HepG2 (cell line): ENCODE measurements around the gene UNC5B. TPM values are rescaled to one million over a fixed set of nuclear protein-coding genes. Genes with fewer than 3 reads are reported as not detected.

Experiments used
- ATAC-seq: fragments of 200-7000 bp; cut with Tn5 transposase; 3 replicates; pipeline ENCODE4 v1.9.1; 2020; ENCODE audit warnings: mild to moderate bottlenecking, moderate library complexity
- BruUV-seq: library from RNA; stranded (reverse); fragments of 400-500 nt; replicated peaks from 2 replicates; lab custom pipeline; 2021; lab: Mats Ljungman, UMichigan
- CTCF ChIA-PET: fragments of 300-600 bp; formaldehyde crosslinking; extraction: SDS; loops from one replicate; lab custom pipeline; 2021; ENCODE audit warnings: low total read pairs, inconsistent platforms, low intra/inter-chr PET ratio; lab: Yijun Ruan, JAX
- POLR2A ChIA-PET: fragments of 350-600 bp; sonication (Branson Sonifier 250); formaldehyde crosslinking; loops from one replicate; lab custom pipeline; 2020; ENCODE audit warnings: antibody characterized with exemption, inconsistent platforms; lab: Yijun Ruan, JAX
- DNase-seq: peaks from one replicate; pipeline ENCODE4 v3.0.0-alpha.2; 2015; ENCODE audit warnings: low spot score
- FAIRE-seq: peaks from 3 replicates; lab custom pipeline; 2011; peaks lifted over from hg19 to GRCh38; lab: Jason Lieb, UNC
- H2AFZ ChIP-seq: one replicate; pipeline ENCODE4 v1.6.1; 2011; ENCODE audit warnings: low read length, inconsistent platforms
- H3K27ac ChIP-seq: fragments of 300-600 bp; 3 replicates; pipeline ENCODE4 v1.8.0; 2011; ENCODE audit warnings: mixed run types, mild to moderate bottlenecking, mixed read lengths, low read length, inconsistent platforms; ENCODE audit not compliant: insufficient read depth; ENCODE audit errors: extremely low read length
- H3K27me3 ChIP-seq, 2 experiments: fragments of 200-600 bp in 1 of 2; 2 replicates in 1 of 2; 3 replicates in 1 of 2; pipeline versions ENCODE4 v1.6.0 to v1.8.0; 2011; ENCODE audit warnings: low read length in 2 of 2, mild to moderate bottlenecking in 2 of 2, moderate library complexity in 2 of 2, inconsistent platforms in 1 of 2; ENCODE audit not compliant: insufficient read depth in 2 of 2, control insufficient read depth in 1 of 2
- H3K36me3 ChIP-seq, 2 experiments: fragments of 200-600 bp in 1 of 2; replicated peaks in 1 of 2; 2 replicates in 1 of 2; 3 replicates in 1 of 2; pipeline versions ENCODE4 v1.5.1 to v1.8.0; 2011; ENCODE audit warnings: low read length in 2 of 2, inconsistent platforms in 1 of 2; ENCODE audit not compliant: insufficient read depth in 2 of 2, control insufficient read depth in 1 of 2
- H3K4me1 ChIP-seq: 2 replicates; pipeline ENCODE4 v1.5.1; 2012; ENCODE audit warnings: low read length, inconsistent platforms; ENCODE audit not compliant: insufficient read depth
- H3K4me2 ChIP-seq: 2 replicates; pipeline ENCODE4 v1.6.0; 2011; ENCODE audit warnings: low read depth, low read length, inconsistent platforms
- H3K4me3 ChIP-seq, 3 experiments: fragments of 200-600 bp in 1 of 3; sonication (generic), shearing (Covaris generic) in 1 of 3; replicated peaks in 1 of 3; 2 replicates each; pipeline ENCODE4 v1.5.1; 2011 to 2016; ENCODE audit warnings: low read length in 3 of 3, inconsistent platforms in 2 of 3, low read depth in 2 of 3, mild to moderate bottlenecking in 2 of 3, control low read depth in 1 of 3, mixed read lengths in 1 of 3; ENCODE audit not compliant: insufficient read depth in 1 of 3
- H3K79me2 ChIP-seq: one replicate; pipeline ENCODE4 v1.6.1; 2011; ENCODE audit warnings: low read length, inconsistent platforms; ENCODE audit not compliant: insufficient read depth
- H3K9ac ChIP-seq: 2 replicates; pipeline ENCODE4 v1.6.0; 2011; ENCODE audit warnings: mild to moderate bottlenecking, low read depth, low read length, inconsistent platforms; ENCODE audit not compliant: insufficient read depth
- H3K9me3 ChIP-seq: 2 replicates; pipeline ENCODE4 v1.5.1; 2012; ENCODE audit warnings: mild to moderate bottlenecking, low read length
- H4K20me1 ChIP-seq: 2 replicates; pipeline ENCODE4 v1.6.0; 2011; ENCODE audit warnings: inconsistent platforms, mild to moderate bottlenecking, low read length, moderate library complexity; ENCODE audit not compliant: insufficient read depth
- HOMEZ ChIP-seq: IDR thresholded peaks from 2 replicates; pipeline ENCODE4 v1.6.1; 2016; ENCODE audit warnings: low read depth
- REXO4 ChIP-seq: sonication (generic); formaldehyde crosslinking; IDR thresholded peaks from 2 replicates; pipeline ENCODE4 v1.8.0; 2022; ENCODE audit warnings: missing genetic modification reagents, mild to moderate bottlenecking, borderline replicate concordance
- SIN3A ChIP-seq: IDR thresholded peaks from 2 replicates; pipeline ENCODE4 v1.6.1; 2011; ENCODE audit warnings: low read depth, mild to moderate bottlenecking, control low read depth, low read length, borderline replicate concordance
- TAF1 ChIP-seq: sonication (generic); formaldehyde crosslinking; IDR thresholded peaks from 2 replicates; pipeline ENCODE4 v1.4.0; 2020; ENCODE audit warnings: missing genetic modification reagents
- ZFYVE20 ChIP-seq: sonication (generic); formaldehyde crosslinking; IDR thresholded peaks from 2 replicates; pipeline ENCODE4 v1.8.0; 2023; ENCODE audit warnings: low read depth, mild to moderate bottlenecking, moderate library complexity, missing genetic modification reagents, borderline replicate concordance
- ZNF513 ChIP-seq: sonication (generic); formaldehyde crosslinking; conservative IDR thresholded peaks from 2 replicates; pipeline ENCODE4 v1.5.0; 2020; ENCODE audit warnings: missing genetic modification reagents
- ZNF619 ChIP-seq: sonication (generic); formaldehyde crosslinking; IDR thresholded peaks from 2 replicates; pipeline ENCODE4 v1.4.0; 2020; ENCODE audit warnings: mild to moderate bottlenecking, missing genetic modification reagents
- WGBS: methylation state at CpG from one replicate; pipeline ENCODE4 v1.1.6; 2017; ENCODE audit warnings: low lambda C conversion rate; 5-methylcytosine and 5-hydroxymethylcytosine counted together
- in situ Hi-C: cut with HindIII; loops from 2 replicates; pipeline ENCODE4 v1.10.0; 2017; ENCODE audit warnings: low pct_unique_long_range_greater_than_20kb; ENCODE audit not compliant: extremely low pct_ligation_motif_present
- intact Hi-C: fragments of 100-400 bp; cut with micrococcal nuclease; formaldehyde crosslinking; loops from one replicate; pipeline ENCODE4 v1.10.0; 2022; ENCODE audit not compliant: unreplicated experiment
- polyA plus RNA-seq, 8 experiments: library from polyadenylated mRNA; depleted of rRNA in 3 of 8; stranded (reverse) in 7 of 8; unstranded in 1 of 8; fragments of >200 nt; fragmentation: Illumina TruSeq in 4 of 8; extraction: Trizol in 4 of 8; gene quantifications; 2 replicates each; pipeline versions ENCODE4 v1.2.1 to v1.2.3, GENCODE V29; 2011 to 2016; ENCODE audit warnings: low read depth in 4 of 8, missing spikeins in 1 of 8, mixed read lengths in 1 of 8; ENCODE audit not compliant: insufficient read depth in 1 of 8
- total RNA-seq, 5 experiments: library from RNA; depleted of rRNA; stranded (reverse); fragments of >200 nt; fragmentation: Illumina TruSeq; extraction: Trizol; gene quantifications; 2 replicates each; pipeline ENCODE4 v1.2.3, GENCODE V29; 2016; ENCODE audit warnings: low read depth in 1 of 5
- TF ChIP-seq, protein P1 (sequence below): sonication (generic); formaldehyde crosslinking; IDR thresholded peaks from 2 replicates; pipeline ENCODE4 v1.4.0; 2020; ENCODE audit warnings: missing genetic modification reagents

Gene UNC5B
- total and polyA plus RNA-seq, 2 of the 13 experiments (the other 11 are each of a cell fraction or from before 2014, with no cell fraction given), result 0.07 TPM

DNA sequence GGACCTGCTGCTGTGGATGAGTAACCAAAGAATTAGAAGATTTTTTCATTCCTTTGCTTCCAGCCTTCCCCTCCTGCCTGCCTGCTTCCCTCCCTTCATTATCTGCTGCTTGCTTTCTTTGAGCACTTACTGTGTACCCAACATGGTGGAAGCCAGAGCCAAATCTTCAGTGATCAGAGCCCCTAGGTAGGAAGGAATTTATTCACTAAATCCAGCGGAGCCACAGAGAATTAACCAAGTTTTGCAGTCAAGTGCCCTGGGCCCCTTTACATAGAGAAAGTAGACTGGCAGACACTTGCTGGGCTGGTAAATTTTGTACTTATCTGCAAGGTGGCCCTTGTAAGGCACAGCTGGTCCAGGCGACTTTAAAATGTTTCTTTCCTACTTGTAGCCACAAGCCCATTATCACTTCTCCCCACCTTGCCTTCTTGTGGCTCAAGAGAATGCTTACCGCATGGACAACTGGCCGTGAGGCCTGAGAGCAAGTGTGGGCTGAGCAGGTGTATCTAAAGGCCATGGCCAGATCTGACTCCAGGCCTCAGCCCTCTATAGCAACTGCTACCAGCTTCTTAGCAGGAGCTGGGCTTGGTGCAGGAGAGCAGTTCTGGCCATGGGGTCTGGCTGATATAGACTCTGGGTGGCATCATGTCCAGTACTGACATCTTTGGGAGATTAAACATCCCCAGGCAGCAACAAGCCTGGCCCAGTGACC is 11.1 kb downstream of the UNC5B start:
- intact Hi-C loops, result no loop called here
- Histone ChIP-seq H3K9me3 (no peaks in the 10 kb centered on the region), H3K79me2 (no peaks in the 10 kb centered on the region), H2AFZ (no peak overlapping the region), H3K27ac (no peak overlapping the region), H4K20me1 (no peaks in the 10 kb centered on the region), H3K36me3 (no peaks in the 10 kb centered on the region), H3K4me1 (no peaks in the 10 kb centered on the region), H3K27me3 (peaks cover 2 to 12% of the 10 kb centered on the region in 2 experiments; a peak in 3 of 5 replicates), H3K4me2 (no peak overlapping the region), H3K4me3 (no peak overlapping the region), H3K9ac (no peak overlapping the region)
- in situ Hi-C loops, result no loop called here
- ChIA-PET CTCF (no interaction called here), POLR2A (no interaction called here)
- TF ChIP-seq ZFYVE20 (CRISPR knock-in tag) (no peak), TAF1 (CRISPR knock-in tag) (no peak), SIN3A (no peak), ZNF513 (CRISPR knock-in tag) (no peak), REXO4 (CRISPR knock-in tag) (no peak), HOMEZ (CRISPR knock-in tag) (no peak), ZNF619 (CRISPR knock-in tag) (no peak)
- TF ChIP-seq, protein P1, sequence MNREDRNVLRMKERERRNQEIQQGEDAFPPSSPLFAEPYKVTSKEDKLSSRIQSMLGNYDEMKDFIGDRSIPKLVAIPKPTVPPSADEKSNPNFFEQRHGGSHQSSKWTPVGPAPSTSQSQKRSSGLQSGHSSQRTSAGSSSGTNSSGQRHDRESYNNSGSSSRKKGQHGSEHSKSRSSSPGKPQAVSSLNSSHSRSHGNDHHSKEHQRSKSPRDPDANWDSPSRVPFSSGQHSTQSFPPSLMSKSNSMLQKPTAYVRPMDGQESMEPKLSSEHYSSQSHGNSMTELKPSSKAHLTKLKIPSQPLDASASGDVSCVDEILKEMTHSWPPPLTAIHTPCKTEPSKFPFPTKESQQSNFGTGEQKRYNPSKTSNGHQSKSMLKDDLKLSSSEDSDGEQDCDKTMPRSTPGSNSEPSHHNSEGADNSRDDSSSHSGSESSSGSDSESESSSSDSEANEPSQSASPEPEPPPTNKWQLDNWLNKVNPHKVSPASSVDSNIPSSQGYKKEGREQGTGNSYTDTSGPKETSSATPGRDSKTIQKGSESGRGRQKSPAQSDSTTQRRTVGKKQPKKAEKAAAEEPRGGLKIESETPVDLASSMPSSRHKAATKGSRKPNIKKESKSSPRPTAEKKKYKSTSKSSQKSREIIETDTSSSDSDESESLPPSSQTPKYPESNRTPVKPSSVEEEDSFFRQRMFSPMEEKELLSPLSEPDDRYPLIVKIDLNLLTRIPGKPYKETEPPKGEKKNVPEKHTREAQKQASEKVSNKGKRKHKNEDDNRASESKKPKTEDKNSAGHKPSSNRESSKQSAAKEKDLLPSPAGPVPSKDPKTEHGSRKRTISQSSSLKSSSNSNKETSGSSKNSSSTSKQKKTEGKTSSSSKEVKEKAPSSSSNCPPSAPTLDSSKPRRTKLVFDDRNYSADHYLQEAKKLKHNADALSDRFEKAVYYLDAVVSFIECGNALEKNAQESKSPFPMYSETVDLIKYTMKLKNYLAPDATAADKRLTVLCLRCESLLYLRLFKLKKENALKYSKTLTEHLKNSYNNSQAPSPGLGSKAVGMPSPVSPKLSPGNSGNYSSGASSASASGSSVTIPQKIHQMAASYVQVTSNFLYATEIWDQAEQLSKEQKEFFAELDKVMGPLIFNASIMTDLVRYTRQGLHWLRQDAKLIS (CRISPR knock-in tag), result no peak
- DNase-seq (no peak), ATAC-seq (no peak), FAIRE-seq (no peak)
- BruUV-seq, result no TSS peak
- WGBS, result 39% methylated on average over 4 of the region's 4 CpGs
